GM18502 (cell line): Measurements from ENCODE around the gene HOXB1.

Experiments used
- ATAC-seq: cut with Tn5 transposase; IDR thresholded peaks from one replicate; pipeline ENCODE4 v1.9.1; 2021; ENCODE audit warnings: mild to moderate bottlenecking; ENCODE audit not compliant: unreplicated experiment, poor library complexity

HOXB1 gene

GRCh38 chr17:48567646-48568354, 37.0 kb upstream of the HOXB1 start:
- ATAC-seq: no peak

GRCh38 chr17:48567209-48567608, 36.4 kb upstream of the HOXB1 start:
- ATAC-seq: no peak

- ATAC-seq: no peak
These were observed 35.9 kb upstream of the HOXB1 start for GRCh38 chr17:48566717-48567116.

GRCh38 chr17:48565925-48566710, 35.3 kb upstream of the HOXB1 start:
- ATAC-seq: no peak

- no peak for ATAC-seq
These were observed 34.3 kb upstream of the HOXB1 start for GRCh38 chr17:48565022-48565554.

- ATAC-seq: no peak
These were observed 33.6 kb upstream of the HOXB1 start for GRCh38 chr17:48564188-48565021.

- no peak for ATAC-seq
These were observed 33.0 kb upstream of the HOXB1 start for GRCh38 chr17:48563867-48564187.

GRCh38 chr17:48563385-48563838, 32.6 kb upstream of the HOXB1 start:
- ATAC-seq: no peak

- no peak for ATAC-seq
These were observed 32.1 kb upstream of the HOXB1 start for GRCh38 chr17:48562934-48563333.

- ATAC-seq: no peak
These were observed 31.3 kb upstream of the HOXB1 start for GRCh38 chr17:48561884-48562810.

GRCh38 chr17:48559840-48560817, 29.3 kb upstream of the HOXB1 start:
- no peak for ATAC-seq

GRCh38 chr17:48559122-48559839, 28.5 kb upstream of the HOXB1 start:
- ATAC-seq: no peak

- no peak for ATAC-seq
These were observed 28.0 kb upstream of the HOXB1 start for GRCh38 chr17:48558831-48559121.

- ATAC-seq: no peak
These were observed 27.4 kb upstream of the HOXB1 start for GRCh38 chr17:48558057-48558830.

- ATAC-seq: no peak
These were observed 26.0 kb upstream of the HOXB1 start for GRCh38 chr17:48556576-48557401.

GRCh38 chr17:48556229-48556575, 25.4 kb upstream of the HOXB1 start:
- ATAC-seq: no peak
